ENCODE data around the gene ADARB2. TPM values are rescaled to one million over a fixed set of nuclear protein-coding genes. Genes with fewer than 3 reads are reported as not detected.
"Not testable (repeated sequence)": the region's sequence is repeated elsewhere in the genome, so short reads cannot be mapped to it uniquely, and the experiment has no call there.

Gene ADARB2
- total RNA-seq, 1 donor from 2014 or later, result 0.10 TPM

- no peak for DNase-seq
Measured at GRCh38 chr10:1404323-1405260, 332.7 kb downstream of the ADARB2 start.

GRCh38 chr10:1403508-1404322 lies 333.6 kb downstream of the ADARB2 start:
- DNase-seq, result no peak

- DNase-seq, result no peak
Measured at GRCh38 chr10:1402816-1403507, 334.4 kb downstream of the ADARB2 start.

GRCh38 chr10:1402016-1402770 lies 335.1 kb downstream of the ADARB2 start:
- no peak for DNase-seq

GRCh38 chr10:1401071-1401965 lies 336.0 kb downstream of the ADARB2 start:
- DNase-seq, result no peak

- peak; percentile 73 for DNase-seq
Measured at GRCh38 chr10:1400101-1401070, 336.9 kb downstream of the ADARB2 start.

GRCh38 chr10:1399431-1400100 lies 337.8 kb downstream of the ADARB2 start:
- no peak for DNase-seq

- DNase-seq, result no peak
Measured at GRCh38 chr10:1398626-1399410, 338.5 kb downstream of the ADARB2 start.

- not testable (repeated sequence) for DNase-seq
Measured at GRCh38 chr10:1398116-1398515, 339.2 kb downstream of the ADARB2 start.

- DNase-seq, result no peak
Measured at GRCh38 chr10:1396297-1396635, 341.1 kb downstream of the ADARB2 start.

- no peak for DNase-seq
Measured at GRCh38 chr10:1395481-1396296, 341.6 kb downstream of the ADARB2 start.

- no peak for DNase-seq
Measured at GRCh38 chr10:1395025-1395480, 342.3 kb downstream of the ADARB2 start.

GRCh38 chr10:1394155-1394912 lies 343.0 kb downstream of the ADARB2 start:
- DNase-seq, result no peak

GRCh38 chr10:1393481-1393880 lies 343.8 kb downstream of the ADARB2 start:
- DNase-seq, result no peak

GRCh38 chr10:1392127-1392526 lies 345.2 kb downstream of the ADARB2 start:
- DNase-seq, result no peak

GRCh38 chr10:1390200-1390599 lies 347.1 kb downstream of the ADARB2 start:
- DNase-seq, result no peak
